ENCODE results near the gene RAB13.

RAB13 gene

DNA sequence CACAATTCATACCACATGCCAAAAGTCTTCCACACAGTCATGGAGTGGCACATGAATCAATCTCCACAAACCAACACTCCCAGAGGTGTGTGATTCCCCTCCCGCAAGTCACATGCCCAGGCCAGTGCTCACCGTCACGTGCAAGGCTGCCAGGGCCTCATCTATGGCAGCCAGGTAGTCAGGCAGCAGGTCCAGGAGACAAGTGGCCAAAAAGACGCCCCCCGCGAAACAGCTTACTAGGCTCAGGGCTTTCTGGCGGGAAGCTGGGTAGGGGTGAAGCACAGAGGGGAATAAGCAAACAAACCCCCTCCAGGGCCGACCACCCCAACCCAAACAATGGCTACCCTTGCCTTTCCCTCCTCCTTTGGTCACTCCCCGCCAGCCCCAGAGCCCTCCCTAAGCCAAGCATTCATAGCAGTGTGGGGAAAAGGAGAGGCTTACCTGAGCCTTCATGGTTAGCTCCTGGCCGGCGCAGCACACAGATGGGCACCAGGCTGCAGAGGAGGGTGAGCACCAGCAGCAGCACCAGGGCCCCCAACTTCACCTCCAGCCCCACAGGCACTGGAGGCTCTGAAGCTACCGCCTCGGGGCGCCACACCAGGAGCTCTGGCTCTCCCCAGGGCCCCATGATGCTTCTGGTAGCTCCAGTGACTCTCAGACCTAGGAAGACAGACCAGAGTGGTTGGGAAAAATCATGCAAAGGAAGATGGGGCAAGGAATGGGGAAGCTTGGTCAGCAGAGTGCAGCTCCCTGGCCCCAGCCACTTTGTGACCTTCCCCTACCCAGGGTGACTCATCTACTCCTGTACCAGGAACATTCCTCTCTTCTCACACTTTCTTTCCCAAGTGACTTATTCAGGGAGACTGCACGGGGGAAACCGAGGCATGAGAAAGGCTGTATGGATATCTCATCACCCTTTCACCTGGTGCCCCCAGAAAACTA is 23.8 kb downstream of the RAB13 start:
- Histone ChIP-seq H3K4me2 (ENCODE audit: low read length) (peak overlapping the region; percentile 93), H3K4me3 (ENCODE audit: low read length) (peak overlapping the region; percentile 89), H3K9ac (ENCODE audit: low read depth, low read length) (peak overlapping the region; percentile 92), H3K4me1 (ENCODE audit: control insufficient read depth, insufficient read depth, low read length) (peaks cover 41% of the 10 kb centered on the region), H3K27me3 (ENCODE audit: control insufficient read depth, insufficient read depth, low read length) (no peaks in the 10 kb centered on the region), H3K9me3 (replicated peaks; ENCODE audit: low read length) (no peaks in the 10 kb centered on the region), H3K36me3 (ENCODE audit: insufficient read depth, low read length) (peaks cover 11% of the 10 kb centered on the region)

GRCh38 chr1:153961421-153961820 is 24.7 kb downstream of the RAB13 start:
- Histone ChIP-seq H3K4me3 (ENCODE audit: low read length) (peak overlapping the region; percentile 89), H3K36me3 (ENCODE audit: insufficient read depth, low read length) (peaks cover 11% of the 10 kb centered on the region), H3K9me3 (replicated peaks; ENCODE audit: low read length) (no peaks in the 10 kb centered on the region), H3K9ac (ENCODE audit: low read depth, low read length) (no peak overlapping the region), H3K4me2 (ENCODE audit: low read length) (peak overlapping the region; percentile 93), H3K27me3 (ENCODE audit: control insufficient read depth, insufficient read depth, low read length) (no peaks in the 10 kb centered on the region), H3K4me1 (ENCODE audit: control insufficient read depth, insufficient read depth, low read length) (peaks cover 47% of the 10 kb centered on the region)

DNA sequence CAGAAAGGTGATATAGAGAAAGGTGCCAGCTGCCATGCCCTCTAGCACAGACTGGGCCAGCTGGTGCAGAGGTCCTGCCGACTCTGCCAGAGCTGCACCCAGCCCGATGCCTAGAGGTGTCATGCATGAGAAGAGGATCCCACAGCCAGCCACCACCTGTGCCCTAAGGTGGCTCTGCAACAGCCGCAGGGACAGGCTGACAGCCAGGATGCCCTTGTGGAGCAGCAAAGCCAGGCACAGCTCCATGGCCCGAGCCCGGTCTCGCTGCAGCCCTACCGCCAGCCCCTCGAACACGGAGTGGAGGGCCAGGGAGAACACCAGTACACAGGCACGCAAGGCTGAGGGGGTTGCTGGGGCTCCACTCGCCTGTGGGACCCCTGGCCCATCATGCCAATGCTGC is 25.9 kb downstream of the RAB13 start:
- H3K4me3 ChIP-seq (ENCODE audit: low read length): no peak overlapping the region
- H3K27me3 ChIP-seq (ENCODE audit: control insufficient read depth, insufficient read depth, low read length): no peaks in the 10 kb centered on the region
- H3K4me1 ChIP-seq (ENCODE audit: control insufficient read depth, insufficient read depth, low read length): peaks cover 52% of the 10 kb centered on the region
- no peak overlapping the region for H3K4me2 ChIP-seq (ENCODE audit: low read length)
- no peak overlapping the region for H3K9ac ChIP-seq (ENCODE audit: low read depth, low read length)
- no peaks in the 10 kb centered on the region for H3K9me3 ChIP-seq (replicated peaks; ENCODE audit: low read length)
- H3K36me3 ChIP-seq (ENCODE audit: insufficient read depth, low read length): peaks cover 11% of the 10 kb centered on the region

DNA sequence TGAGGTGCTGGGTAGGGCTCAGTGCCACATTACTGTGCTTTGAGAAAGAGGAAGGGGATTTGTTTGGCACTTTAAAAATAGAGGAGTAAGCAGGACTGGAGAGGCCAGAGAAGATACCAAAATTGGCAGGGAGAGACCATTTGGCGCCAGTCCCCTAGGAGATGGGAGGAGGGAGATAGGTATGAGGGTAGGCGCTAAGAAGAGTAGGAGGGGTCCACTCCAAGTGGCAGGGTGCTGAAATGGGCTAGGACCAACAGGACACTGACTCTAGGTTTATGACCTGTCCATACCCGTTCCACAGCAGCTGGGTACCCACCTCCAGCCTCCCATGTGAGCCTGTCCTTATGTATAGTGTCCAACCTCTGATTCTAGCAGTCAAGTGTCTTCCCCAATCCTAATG is 26.7 kb downstream of the RAB13 start:
- peaks cover 16% of the 10 kb centered on the region for H3K36me3 ChIP-seq (ENCODE audit: insufficient read depth, low read length)
- no peaks in the 10 kb centered on the region for H3K9me3 ChIP-seq (replicated peaks; ENCODE audit: low read length)
- no peak overlapping the region for H3K9ac ChIP-seq (ENCODE audit: low read depth, low read length)
- no peaks in the 10 kb centered on the region for H3K27me3 ChIP-seq (ENCODE audit: control insufficient read depth, insufficient read depth, low read length)
- H3K4me2 ChIP-seq (ENCODE audit: low read length): no peak overlapping the region
- H3K4me1 ChIP-seq (ENCODE audit: control insufficient read depth, insufficient read depth, low read length): peaks cover 51% of the 10 kb centered on the region
- H3K4me3 ChIP-seq (ENCODE audit: low read length): no peak overlapping the region

DNA sequence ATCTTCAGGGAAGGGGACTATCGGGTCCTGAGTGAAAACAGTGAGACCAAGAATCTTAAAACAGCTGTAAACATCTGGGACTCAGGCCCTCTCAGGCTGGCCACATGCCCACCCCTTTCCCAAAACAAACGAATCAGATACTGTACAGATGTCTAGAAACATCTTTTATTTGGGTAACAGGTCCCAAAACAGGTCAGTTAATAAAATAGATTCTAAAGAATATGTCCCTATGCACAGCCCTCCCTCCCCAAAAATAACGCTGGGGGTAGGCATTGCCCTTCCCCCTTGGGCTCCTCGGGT is 27.2 kb downstream of the RAB13 start:
- H3K4me3 ChIP-seq (ENCODE audit: low read length): peak overlapping the region; percentile 47
- peak overlapping the region; percentile 75 for H3K4me2 ChIP-seq (ENCODE audit: low read length)
- peaks cover 46% of the 10 kb centered on the region for H3K4me1 ChIP-seq (ENCODE audit: control insufficient read depth, insufficient read depth, low read length)
- H3K9me3 ChIP-seq (replicated peaks; ENCODE audit: low read length): no peaks in the 10 kb centered on the region
- peak overlapping the region; percentile 24 for H3K9ac ChIP-seq (ENCODE audit: low read depth, low read length)
- H3K27me3 ChIP-seq (ENCODE audit: control insufficient read depth, insufficient read depth, low read length): no peaks in the 10 kb centered on the region
- H3K36me3 ChIP-seq (ENCODE audit: insufficient read depth, low read length): peaks cover 22% of the 10 kb centered on the region

- Histone ChIP-seq H3K27me3 (ENCODE audit: control insufficient read depth, insufficient read depth, low read length) (no peaks in the 10 kb centered on the region), H3K4me1 (ENCODE audit: control insufficient read depth, insufficient read depth, low read length) (peaks cover 43% of the 10 kb centered on the region), H3K4me3 (ENCODE audit: low read length) (peak within 1 kb of the TSS; percentile 95), H3K9ac (ENCODE audit: low read depth, low read length) (peak within 1 kb of the TSS; percentile 95), H3K9me3 (replicated peaks; ENCODE audit: low read length) (no peaks in the 10 kb centered on the region), H3K36me3 (ENCODE audit: insufficient read depth, low read length) (peaks cover 28% of the 10 kb centered on the region), H3K4me2 (ENCODE audit: low read length) (peak within 1 kb of the TSS; percentile 89)
Measured at GRCh38 chr1:153958111-153958960, 27.8 kb downstream of the RAB13 start, which contains the start of gene CRTC2. Gene CRTC2 (minus strand): TSS chr1:153958612. CDS start chr1:153958497, 115 bp downstream.

- peak overlapping the region; percentile 95 for H3K9ac ChIP-seq (ENCODE audit: low read depth, low read length)
- no peaks in the 10 kb centered on the region for H3K27me3 ChIP-seq (ENCODE audit: control insufficient read depth, insufficient read depth, low read length)
- peak overlapping the region; percentile 89 for H3K4me2 ChIP-seq (ENCODE audit: low read length)
- peaks cover 31% of the 10 kb centered on the region for H3K36me3 ChIP-seq (ENCODE audit: insufficient read depth, low read length)
- no peaks in the 10 kb centered on the region for H3K9me3 ChIP-seq (replicated peaks; ENCODE audit: low read length)
- H3K4me3 ChIP-seq (ENCODE audit: low read length): peak overlapping the region; percentile 95
- H3K4me1 ChIP-seq (ENCODE audit: control insufficient read depth, insufficient read depth, low read length): peaks cover 40% of the 10 kb centered on the region
Measured at GRCh38 chr1:153957744-153958110, 28.4 kb downstream of the RAB13 start.

DNA sequence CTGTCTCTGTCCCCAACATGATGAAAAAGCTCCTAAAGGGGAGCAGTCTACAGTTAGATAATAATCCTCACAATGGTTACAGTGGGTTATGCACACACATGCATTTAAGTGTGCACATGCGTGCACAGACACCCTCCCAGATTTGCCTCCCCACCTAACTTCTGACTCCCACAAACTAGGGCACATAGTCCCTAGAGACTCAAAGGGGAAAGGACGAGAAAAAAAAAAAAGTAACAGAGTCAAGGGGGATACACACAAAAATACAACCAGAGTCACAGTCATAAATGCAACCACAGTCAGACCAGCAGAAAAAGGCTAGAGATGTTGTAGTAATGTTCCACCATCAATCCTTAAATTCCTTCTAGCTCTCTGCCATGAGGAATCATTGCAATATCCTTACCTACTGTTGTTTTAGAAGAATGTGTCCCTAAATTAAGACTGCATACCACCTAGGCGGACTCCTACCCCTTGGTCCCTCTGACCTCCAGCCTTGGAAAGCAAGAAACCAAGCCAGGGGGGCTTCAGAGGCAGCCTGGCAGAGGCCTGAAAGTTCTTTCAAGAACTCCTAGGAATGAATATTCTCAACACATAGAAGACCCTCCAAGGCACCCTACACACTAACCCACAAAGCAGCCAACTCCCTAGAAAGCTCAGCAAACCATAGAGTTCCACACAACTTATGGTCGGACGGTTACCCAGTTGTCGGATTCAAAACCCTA is 29.0 kb downstream of the RAB13 start:
- Histone ChIP-seq H3K36me3 (ENCODE audit: insufficient read depth, low read length) (peaks cover 33% of the 10 kb centered on the region), H3K4me3 (ENCODE audit: low read length) (peak overlapping the region; percentile 95), H3K9me3 (replicated peaks; ENCODE audit: low read length) (no peaks in the 10 kb centered on the region), H3K9ac (ENCODE audit: low read depth, low read length) (peak overlapping the region; percentile 95), H3K27me3 (ENCODE audit: control insufficient read depth, insufficient read depth, low read length) (no peaks in the 10 kb centered on the region), H3K4me2 (ENCODE audit: low read length) (peak overlapping the region; percentile 89), H3K4me1 (ENCODE audit: control insufficient read depth, insufficient read depth, low read length) (peaks cover 34% of the 10 kb centered on the region)

DNA sequence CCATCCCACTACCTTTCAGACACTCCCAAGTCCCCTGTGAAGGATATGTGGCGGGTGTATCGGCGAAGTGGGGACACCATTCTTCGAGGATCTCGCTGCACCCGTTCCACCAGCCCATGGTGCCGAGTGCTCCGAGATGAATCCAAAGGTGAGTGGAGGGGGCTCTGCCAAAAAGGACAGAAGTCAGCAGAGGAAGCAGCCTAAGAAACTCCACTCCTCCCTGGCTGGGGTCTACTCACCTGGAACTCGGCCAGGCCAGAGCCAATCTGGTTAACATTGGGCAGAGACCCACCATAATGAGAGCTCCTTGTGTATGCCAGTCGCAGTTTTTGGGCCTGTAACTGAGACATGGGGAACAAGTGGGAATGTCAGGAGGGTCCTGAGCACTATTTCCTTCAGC is 31.3 kb downstream of the RAB13 start:
- H3K9ac ChIP-seq (ENCODE audit: low read depth, low read length): no peak overlapping the region
- H3K27me3 ChIP-seq (ENCODE audit: control insufficient read depth, insufficient read depth, low read length): no peaks in the 10 kb centered on the region
- no peak overlapping the region for H3K4me3 ChIP-seq (ENCODE audit: low read length)
- peaks cover 46% of the 10 kb centered on the region for H3K36me3 ChIP-seq (ENCODE audit: insufficient read depth, low read length)
- H3K4me1 ChIP-seq (ENCODE audit: control insufficient read depth, insufficient read depth, low read length): peaks cover 25% of the 10 kb centered on the region
- no peaks in the 10 kb centered on the region for H3K9me3 ChIP-seq (replicated peaks; ENCODE audit: low read length)
- H3K4me2 ChIP-seq (ENCODE audit: low read length): no peak overlapping the region

- Histone ChIP-seq H3K9ac (ENCODE audit: low read depth, low read length) (no peak overlapping the region), H3K9me3 (replicated peaks; ENCODE audit: low read length) (no peaks in the 10 kb centered on the region), H3K4me3 (ENCODE audit: low read length) (no peak overlapping the region), H3K36me3 (ENCODE audit: insufficient read depth, low read length) (peaks cover 48% of the 10 kb centered on the region), H3K4me2 (ENCODE audit: low read length) (no peak overlapping the region), H3K27me3 (ENCODE audit: control insufficient read depth, insufficient read depth, low read length) (no peaks in the 10 kb centered on the region), H3K4me1 (ENCODE audit: control insufficient read depth, insufficient read depth, low read length) (peaks cover 23% of the 10 kb centered on the region)
Measured at GRCh38 chr1:153953859-153954365, 32.2 kb downstream of the RAB13 start.

DNA sequence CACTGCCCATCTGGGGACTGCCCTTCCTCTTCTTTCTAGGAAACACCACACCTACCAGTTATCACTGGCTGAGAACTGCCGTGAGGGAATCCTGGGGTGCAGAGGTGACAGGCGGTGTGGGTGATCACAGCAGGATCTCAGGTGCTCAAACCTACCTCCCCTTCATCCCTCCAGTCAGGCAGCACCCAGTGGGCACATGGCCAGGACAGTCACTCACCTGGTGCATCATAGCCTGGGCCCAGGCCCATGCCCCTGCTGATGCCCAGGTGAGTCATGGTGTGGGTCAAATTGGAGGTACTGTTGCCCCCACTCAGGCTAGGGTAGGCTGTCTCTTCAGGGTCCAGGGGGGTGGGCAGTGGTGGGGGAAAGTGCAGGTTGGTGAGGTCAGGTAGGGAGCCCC is 34.3 kb downstream of the RAB13 start:
- Histone ChIP-seq H3K4me3 (ENCODE audit: low read length) (no peak overlapping the region), H3K9ac (ENCODE audit: low read depth, low read length) (no peak overlapping the region), H3K9me3 (replicated peaks; ENCODE audit: low read length) (no peaks in the 10 kb centered on the region), H3K4me2 (ENCODE audit: low read length) (no peak overlapping the region), H3K27me3 (ENCODE audit: control insufficient read depth, insufficient read depth, low read length) (no peaks in the 10 kb centered on the region), H3K4me1 (ENCODE audit: control insufficient read depth, insufficient read depth, low read length) (peaks cover 15% of the 10 kb centered on the region), H3K36me3 (ENCODE audit: insufficient read depth, low read length) (peaks cover 60% of the 10 kb centered on the region)
